ENCODE data around the gene UBE2Q2. TPM values are rescaled to one million over a fixed set of nuclear protein-coding genes. Genes with fewer than 3 reads are reported as not detected.

The UBE2Q2 gene
- total RNA-seq, 1 donor from 2014 or later = 47.7 TPM

DNA sequence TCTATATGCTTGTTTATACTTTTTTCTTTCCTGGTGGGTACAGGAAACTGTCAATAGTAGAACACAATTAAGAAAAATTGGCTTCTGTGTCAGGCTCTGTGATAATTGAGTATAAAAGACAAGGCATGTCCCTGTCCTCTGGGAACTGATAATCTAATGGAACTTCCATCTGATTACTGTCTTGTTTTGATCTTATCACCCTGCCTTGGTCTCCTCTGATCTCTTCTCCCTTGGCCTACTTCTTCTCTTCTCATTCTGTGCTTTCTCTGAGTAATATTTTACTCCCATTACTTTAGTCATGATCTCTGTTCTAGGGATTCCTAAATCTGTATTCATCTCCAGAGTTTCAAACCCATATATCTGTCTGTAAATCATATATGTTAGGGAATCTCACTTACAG is 14.6 kb downstream of the UBE2Q2 start:
- Histone ChIP-seq H3K36me3 (ENCODE audit: insufficient read depth, low read length) (peaks cover 10% of the 10 kb centered on the region), H3K9me3 (ENCODE audit: insufficient read depth, low read depth, low read length) (no peaks in the 10 kb centered on the region), H3K4me3 (ENCODE audit: insufficient read depth, low read depth, low read length) (no peak overlapping the region), H3K4me2 (ENCODE audit: low read length) (no peak overlapping the region), H3K27ac (ENCODE audit: low read depth, low read length) (no peak overlapping the region), H2AFZ (ENCODE audit: low read depth, low read length) (no peak overlapping the region), H3K27me3 (ENCODE audit: insufficient read depth, low read length) (no peaks in the 10 kb centered on the region), H3K9ac (ENCODE audit: low read length) (no peak overlapping the region), H4K20me1 (ENCODE audit: insufficient read depth, low read length) (peaks cover 65% of the 10 kb centered on the region), H3K79me2 (ENCODE audit: insufficient read depth, low read length) (peaks cover 86% of the 10 kb centered on the region), H3K4me1 (ENCODE audit: insufficient read depth, low read length) (no peaks in the 10 kb centered on the region)
- no peaks in the 10 kb centered on the region for H3K27me3 Mint-ChIP-seq (ENCODE audit: low read depth, unreplicated experiment)
- no peak for TF ChIP-seq EZH2 (IDR thresholded peaks at IDR 0.05; ENCODE audit: insufficient read depth, low read length)
- TF ChIP-seq, protein P1, sequence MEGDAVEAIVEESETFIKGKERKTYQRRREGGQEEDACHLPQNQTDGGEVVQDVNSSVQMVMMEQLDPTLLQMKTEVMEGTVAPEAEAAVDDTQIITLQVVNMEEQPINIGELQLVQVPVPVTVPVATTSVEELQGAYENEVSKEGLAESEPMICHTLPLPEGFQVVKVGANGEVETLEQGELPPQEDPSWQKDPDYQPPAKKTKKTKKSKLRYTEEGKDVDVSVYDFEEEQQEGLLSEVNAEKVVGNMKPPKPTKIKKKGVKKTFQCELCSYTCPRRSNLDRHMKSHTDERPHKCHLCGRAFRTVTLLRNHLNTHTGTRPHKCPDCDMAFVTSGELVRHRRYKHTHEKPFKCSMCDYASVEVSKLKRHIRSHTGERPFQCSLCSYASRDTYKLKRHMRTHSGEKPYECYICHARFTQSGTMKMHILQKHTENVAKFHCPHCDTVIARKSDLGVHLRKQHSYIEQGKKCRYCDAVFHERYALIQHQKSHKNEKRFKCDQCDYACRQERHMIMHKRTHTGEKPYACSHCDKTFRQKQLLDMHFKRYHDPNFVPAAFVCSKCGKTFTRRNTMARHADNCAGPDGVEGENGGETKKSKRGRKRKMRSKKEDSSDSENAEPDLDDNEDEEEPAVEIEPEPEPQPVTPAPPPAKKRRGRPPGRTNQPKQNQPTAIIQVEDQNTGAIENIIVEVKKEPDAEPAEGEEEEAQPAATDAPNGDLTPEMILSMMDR (IDR thresholded peaks at IDR 0.05; ENCODE audit: insufficient read depth, low read depth, low read length) = no peak
- FAIRE-seq (no peak), DNase-seq (ENCODE audit: low read depth) (no peak)
- H3K27ac Mint-ChIP-seq (ENCODE audit: unreplicated experiment) = no peak overlapping the region
- H3K36me3 Mint-ChIP-seq (ENCODE audit: low read depth, unreplicated experiment) = peaks cover 11% of the 10 kb centered on the region
- H3K9me3 Mint-ChIP-seq (ENCODE audit: unreplicated experiment) = no peaks in the 10 kb centered on the region
- no peak overlapping the region for H3K4me3 Mint-ChIP-seq (ENCODE audit: unreplicated experiment)
- peaks cover 13% of the 10 kb centered on the region for H3K4me1 Mint-ChIP-seq (ENCODE audit: low read depth, unreplicated experiment)

DNA sequence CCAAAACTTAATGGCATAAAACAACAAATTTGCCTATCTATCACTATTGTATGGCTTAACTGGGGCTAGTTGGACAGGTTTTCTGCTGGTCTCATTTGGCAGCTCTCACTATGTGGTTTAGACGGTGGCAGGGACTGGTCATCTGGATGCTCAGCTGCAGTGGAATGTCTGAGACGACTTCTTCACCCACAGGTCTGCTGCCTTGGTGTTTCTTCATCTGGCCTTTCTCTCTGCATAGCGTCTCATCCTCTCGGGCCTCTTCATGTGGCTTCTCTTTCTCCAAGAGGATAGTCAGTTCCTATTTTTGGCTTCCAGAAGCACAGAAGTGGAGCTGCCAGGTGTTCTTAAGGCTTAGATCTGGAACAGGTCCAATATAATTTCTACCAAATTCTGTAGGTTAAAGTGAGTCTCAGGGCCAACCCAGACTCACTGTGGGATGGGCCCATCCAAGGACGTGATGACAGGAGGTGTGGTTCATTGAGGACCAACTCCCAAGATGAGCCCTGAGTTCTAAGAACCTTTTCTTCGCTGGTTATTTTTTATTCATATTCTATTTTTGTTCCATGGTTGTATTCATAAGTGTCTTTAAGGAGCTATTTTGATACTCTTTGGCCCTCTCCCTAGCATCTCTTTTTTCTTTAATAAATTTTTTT is 18.6 kb downstream of the UBE2Q2 start:
- H4K20me1 ChIP-seq (ENCODE audit: insufficient read depth, low read length) = peaks cover 65% of the 10 kb centered on the region
- no peak overlapping the region for H2AFZ ChIP-seq (ENCODE audit: low read depth, low read length)
- no peaks in the 10 kb centered on the region for H3K27me3 ChIP-seq (ENCODE audit: insufficient read depth, low read length)
- FAIRE-seq (no peak), DNase-seq (ENCODE audit: low read depth) (peak; percentile 31)
- H3K9ac ChIP-seq (ENCODE audit: low read length) = no peak overlapping the region
- no peak overlapping the region for H3K27ac ChIP-seq (ENCODE audit: low read depth, low read length)
- Mint-ChIP-seq H3K4me1 (ENCODE audit: low read depth, unreplicated experiment) (peaks cover 13% of the 10 kb centered on the region), H3K27ac (ENCODE audit: unreplicated experiment) (peak overlapping the region; percentile 48), H3K4me3 (ENCODE audit: unreplicated experiment) (no peak overlapping the region), H3K36me3 (ENCODE audit: low read depth, unreplicated experiment) (peaks cover 10% of the 10 kb centered on the region), H3K9me3 (ENCODE audit: unreplicated experiment) (no peaks in the 10 kb centered on the region), H3K27me3 (ENCODE audit: low read depth, unreplicated experiment) (no peaks in the 10 kb centered on the region)
- no peaks in the 10 kb centered on the region for H3K4me1 ChIP-seq (ENCODE audit: insufficient read depth, low read length)
- no peak overlapping the region for H3K4me2 ChIP-seq (ENCODE audit: low read length)
- TF ChIP-seq, protein P1 (IDR thresholded peaks at IDR 0.05; ENCODE audit: insufficient read depth, low read depth, low read length) = no peak
- no peak for TF ChIP-seq EZH2 (IDR thresholded peaks at IDR 0.05; ENCODE audit: insufficient read depth, low read length)
- H3K36me3 ChIP-seq (ENCODE audit: insufficient read depth, low read length) = peaks cover 16% of the 10 kb centered on the region
- H3K9me3 ChIP-seq (ENCODE audit: insufficient read depth, low read depth, low read length) = no peaks in the 10 kb centered on the region
- no peak overlapping the region for H3K4me3 ChIP-seq (ENCODE audit: insufficient read depth, low read depth, low read length)
- peaks cover 90% of the 10 kb centered on the region for H3K79me2 ChIP-seq (ENCODE audit: insufficient read depth, low read length)

DNA sequence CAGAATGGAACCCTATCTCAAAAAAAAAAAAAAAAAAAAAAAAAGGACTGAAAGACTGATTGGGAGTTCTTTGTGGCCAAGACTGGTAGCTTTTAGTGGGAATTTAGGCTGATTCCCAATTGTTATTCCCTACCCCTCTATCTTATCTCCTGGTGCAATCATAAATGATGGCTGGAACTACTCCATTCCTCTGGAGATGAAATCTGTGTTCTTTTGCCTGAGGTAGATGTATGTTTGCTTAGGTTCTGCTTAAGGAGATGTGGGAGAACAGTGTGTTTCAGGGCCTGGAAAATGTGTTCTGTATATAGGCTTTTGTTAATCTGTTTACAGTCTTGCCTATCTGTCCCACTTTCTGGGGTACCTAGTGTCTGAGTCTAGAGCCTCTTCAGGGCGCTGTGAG is 19.5 kb downstream of the UBE2Q2 start:
- Mint-ChIP-seq H3K27ac (ENCODE audit: unreplicated experiment) (no peak overlapping the region), H3K36me3 (ENCODE audit: low read depth, unreplicated experiment) (peaks cover 10% of the 10 kb centered on the region), H3K27me3 (ENCODE audit: low read depth, unreplicated experiment) (no peaks in the 10 kb centered on the region), H3K9me3 (ENCODE audit: unreplicated experiment) (no peaks in the 10 kb centered on the region), H3K4me3 (ENCODE audit: unreplicated experiment) (no peak overlapping the region), H3K4me1 (ENCODE audit: low read depth, unreplicated experiment) (peaks cover 21% of the 10 kb centered on the region)
- Histone ChIP-seq H3K4me3 (ENCODE audit: insufficient read depth, low read depth, low read length) (no peak overlapping the region), H4K20me1 (ENCODE audit: insufficient read depth, low read length) (peaks cover 71% of the 10 kb centered on the region), H3K9ac (ENCODE audit: low read length) (no peak overlapping the region), H3K79me2 (ENCODE audit: insufficient read depth, low read length) (peaks cover 93% of the 10 kb centered on the region), H3K4me2 (ENCODE audit: low read length) (no peak overlapping the region), H3K36me3 (ENCODE audit: insufficient read depth, low read length) (peaks cover 16% of the 10 kb centered on the region), H3K27me3 (ENCODE audit: insufficient read depth, low read length) (no peaks in the 10 kb centered on the region), H3K4me1 (ENCODE audit: insufficient read depth, low read length) (no peaks in the 10 kb centered on the region), H2AFZ (ENCODE audit: low read depth, low read length) (no peak overlapping the region), H3K9me3 (ENCODE audit: insufficient read depth, low read depth, low read length) (no peaks in the 10 kb centered on the region), H3K27ac (ENCODE audit: low read depth, low read length) (no peak overlapping the region)
- TF ChIP-seq EZH2 (IDR thresholded peaks at IDR 0.05; ENCODE audit: insufficient read depth, low read length) = no peak
- TF ChIP-seq, protein P1 (IDR thresholded peaks at IDR 0.05; ENCODE audit: insufficient read depth, low read depth, low read length) = no peak
- FAIRE-seq (no peak), DNase-seq (ENCODE audit: low read depth) (no peak)

Data from astrocyte (in vitro differentiated cells and primary cell).